ENCODE results near the gene CENPU. TPM values are rescaled to one million over a fixed set of nuclear protein-coding genes. Genes with fewer than 3 reads are reported as not detected.

Gene CENPU
- total and polyA plus RNA-seq, 10 donors = 3.0 to 12.9 (median 5.8) TPM

- intact Hi-C loops (cut with DNase I; ENCODE audit: low total_unique reads) = no loop called here
- Histone ChIP-seq H3K27me3 (replicated peaks in 1 of 7) (no peaks in the 10 kb centered on the region), H3K4me3 (no peak overlapping the region), H3K4me1 (peaks cover 0 to 25% (median 14%) of the 10 kb centered on the region in 6 donors), H3K9me3 (no peaks in the 10 kb centered on the region), H3K36me3 (peaks cover 0 to 44% (median 9%) of the 10 kb centered on the region in 6 donors), H3K27ac (no peak overlapping the region)
- DNase-seq = no peak
- 26 to 45% (median 35%) methylated on average over 6 of the region's 6 CpGs for WGBS, 5 donors
- no peak for TF ChIP-seq POLR2AphosphoS5 (IDR thresholded peaks at IDR 0.05)
- TF ChIP-seq CTCF (IDR thresholded peaks at IDR 0.05 in 8 of 11, conservative IDR thresholded peaks at IDR 0.05 in 3 of 11) = no peak
- TF ChIP-seq POLR2A (IDR thresholded peaks at IDR 0.05) = no peak
Observed at GRCh38 chr4:184751585-184751956, 17.7 kb upstream of the CENPU start.

- intact Hi-C loops (cut with DNase I; ENCODE audit: low total_unique reads) = no loop called here
- DNase-seq = no peak
- no peaks in the 10 kb centered on the region for H3K9me3 ChIP-seq
- TF ChIP-seq POLR2A (IDR thresholded peaks at IDR 0.05) (no peak), CTCF (IDR thresholded peaks at IDR 0.05 in 8 of 11, conservative IDR thresholded peaks at IDR 0.05 in 3 of 11) (no peak), POLR2AphosphoS5 (IDR thresholded peaks at IDR 0.05) (no peak)
- no peaks in the 10 kb centered on the region for H3K27me3 ChIP-seq (replicated peaks in 1 of 7)
- H3K4me1 ChIP-seq = peaks cover 0 to 27% (median 19%) of the 10 kb centered on the region in 6 donors
- H3K36me3 ChIP-seq = peaks cover 0 to 39% (median 5%) of the 10 kb centered on the region in 6 donors
- no peak overlapping the region for H3K27ac ChIP-seq
- H3K4me3 ChIP-seq = no peak overlapping the region
- WGBS, 5 donors = 72 to 90% (median 87%) methylated on average over 8 of the region's 8 CpGs
Observed at GRCh38 chr4:184750926-184751584, 17.2 kb upstream of the CENPU start.

GRCh38 chr4:184748251-184748652, 14.4 kb upstream of the CENPU start:
- Histone ChIP-seq H3K27ac (peak overlapping the region in 1 of 8 donors; percentile 71), H3K36me3 (peaks cover 0 to 11% (median 0%) of the 10 kb centered on the region in 6 donors), H3K9me3 (no peaks in the 10 kb centered on the region), H3K4me1 (peaks cover 0 to 36% (median 26%) of the 10 kb centered on the region in 6 donors), H3K4me3 (no peak overlapping the region), H3K27me3 (replicated peaks in 1 of 7) (no peaks in the 10 kb centered on the region)
- no peak for DNase-seq
- TF ChIP-seq POLR2A (IDR thresholded peaks at IDR 0.05) = no peak
- TF ChIP-seq POLR2AphosphoS5 (IDR thresholded peaks at IDR 0.05) = peak in 1 of 3 donors; percentile 68
- TF ChIP-seq CTCF (IDR thresholded peaks at IDR 0.05 in 8 of 11, conservative IDR thresholded peaks at IDR 0.05 in 3 of 11) = no peak
- intact Hi-C loops (cut with DNase I; ENCODE audit: low total_unique reads) = loop anchor here (10.0 kb wide), 2 partner anchors 257 to 347 kb away; no protein-coding TSS in a partner anchor
- WGBS, 5 donors = 75 to 87% (median 82%) methylated on average over 6 to 8 of the region's 8 CpGs

- H3K4me1 ChIP-seq = peaks cover 0 to 36% (median 26%) of the 10 kb centered on the region in 6 donors
Observed at GRCh38 chr4:184747034-184747830, 13.3 kb upstream of the CENPU start.

More at GRCh38 chr4:184747034-184747830, 13.3 kb upstream of the CENPU start:
- no peak for DNase-seq
- TF ChIP-seq CTCF (IDR thresholded peaks at IDR 0.05 in 8 of 11, conservative IDR thresholded peaks at IDR 0.05 in 3 of 11) (no peak), POLR2AphosphoS5 (IDR thresholded peaks at IDR 0.05) (no peak), POLR2A (IDR thresholded peaks at IDR 0.05) (no peak)
- WGBS, 5 donors = 62 to 83% (median 75%) methylated on average over 4 of the region's 4 CpGs
- H3K9me3 ChIP-seq = no peaks in the 10 kb centered on the region
- H3K36me3 ChIP-seq = peaks cover 0 to 1% (median 0%) of the 10 kb centered on the region in 6 donors
- H3K27me3 ChIP-seq (replicated peaks in 1 of 7) = no peaks in the 10 kb centered on the region
- no peak overlapping the region for H3K4me3 ChIP-seq
- intact Hi-C loops (cut with DNase I; ENCODE audit: low total_unique reads) = loop anchor here (10.0 kb wide), 2 partner anchors 258 to 348 kb away; no protein-coding TSS in a partner anchor
- H3K27ac ChIP-seq = peak overlapping the region in 7 of 8 donors; percentile 30 to 80 (median 71)
